HepG2 (cell line): Measurements from ENCODE around the gene ADGRE3. TPM values are rescaled to one million over a fixed set of nuclear protein-coding genes. Genes with fewer than 3 reads are reported as not detected.

Source experiments
- MTA3 ChIP-seq: sonication (generic); formaldehyde crosslinking; IDR thresholded peaks from 2 replicates; pipeline ENCODE4 v1.4.0; 2020; ENCODE audit warnings: missing genetic modification reagents
- PHF5A ChIP-seq: IDR thresholded peaks from one replicate; pipeline ENCODE4 v1.6.1; 2018; ENCODE audit warnings: low read depth, missing genetic modification reagents; ENCODE audit not compliant: unreplicated experiment
- SAFB2 ChIP-seq: sonication (generic); formaldehyde crosslinking; IDR thresholded peaks from 2 replicates; pipeline ENCODE4 v1.5.1; 2020; ENCODE audit warnings: missing genetic modification reagents, low read depth, mild to moderate bottlenecking, borderline replicate concordance
- SP5 ChIP-seq: IDR thresholded peaks from 2 replicates; pipeline ENCODE4 v1.6.1; 2016; ENCODE audit warnings: low read depth, borderline replicate concordance
- SPEN ChIP-seq: sonication (generic); formaldehyde crosslinking; IDR thresholded peaks from 2 replicates; pipeline ENCODE4 v1.5.1; 2020; ENCODE audit warnings: low read depth, mild to moderate bottlenecking, missing genetic modification reagents
- SRSF1 ChIP-seq: fragments of 200-400 bp; formaldehyde crosslinking; optimal IDR thresholded peaks from 2 replicates; pipeline ENCODE3; 2017; ENCODE audit warnings: mild to moderate bottlenecking, low read depth, low read length, moderate library complexity
- TP53 ChIP-seq: sonication (generic); formaldehyde crosslinking; conservative IDR thresholded peaks from 2 replicates; pipeline ENCODE4 v1.4.0; 2020; ENCODE audit warnings: missing genetic modification reagents
- ZBTB7B ChIP-seq: sonication (generic); formaldehyde crosslinking; IDR thresholded peaks from 2 replicates; pipeline ENCODE4 v1.4.0; 2020; ENCODE audit warnings: missing genetic modification reagents
- ZFP1 ChIP-seq: IDR thresholded peaks from 2 replicates; pipeline ENCODE4 v1.6.1; 2016
- ZMYM2 ChIP-seq: sonication (generic); formaldehyde crosslinking; IDR thresholded peaks from 2 replicates; pipeline ENCODE4 v1.8.0; 2022; ENCODE audit warnings: mild to moderate bottlenecking, missing genetic modification reagents
- ZNF263 ChIP-seq: sonication (generic); formaldehyde crosslinking; IDR thresholded peaks from 2 replicates; pipeline ENCODE4 v1.4.0; 2020; ENCODE audit warnings: missing genetic modification reagents
- ZNF274 ChIP-seq: sonication (generic); formaldehyde crosslinking; IDR thresholded peaks from 2 replicates; pipeline ENCODE4 v1.5.1; 2020; ENCODE audit warnings: mild to moderate bottlenecking, missing genetic modification reagents
- ZNF282 ChIP-seq: fragments of 450-650 bp; IDR thresholded peaks from 2 replicates; pipeline ENCODE4 v1.6.1; 2018; ENCODE audit not compliant: partially characterized antibody
- ZNF33A ChIP-seq: sonication (generic); formaldehyde crosslinking; IDR thresholded peaks from 2 replicates; pipeline ENCODE4 v1.5.1; 2020; ENCODE audit warnings: missing genetic modification reagents, mild to moderate bottlenecking, moderate library complexity, borderline replicate concordance
- ZNF550 ChIP-seq: sonication (generic); formaldehyde crosslinking; IDR thresholded peaks from 2 replicates; pipeline ENCODE4 v1.4.0; 2020; ENCODE audit warnings: mild to moderate bottlenecking, missing genetic modification reagents, borderline replicate concordance
- ZNF569 ChIP-seq: sonication (generic); formaldehyde crosslinking; IDR thresholded peaks from 2 replicates; pipeline ENCODE4 v1.5.0; 2020; ENCODE audit warnings: mild to moderate bottlenecking, missing genetic modification reagents, moderate library complexity, borderline replicate concordance
- ZNF792 ChIP-seq: IDR thresholded peaks from 2 replicates; pipeline ENCODE4 v1.6.1; 2016
- polyA plus RNA-seq, 8 experiments: library from polyadenylated mRNA; depleted of rRNA in 3 of 8; stranded (reverse) in 7 of 8; unstranded in 1 of 8; fragments of >200 nt; fragmentation: Illumina TruSeq in 4 of 8; extraction: Trizol in 4 of 8; gene quantifications; 2 replicates each; pipeline versions ENCODE4 v1.2.1 to v1.2.3, GENCODE V29; 2011 to 2016; ENCODE audit warnings: low read depth in 4 of 8, missing spikeins in 1 of 8, mixed read lengths in 1 of 8; ENCODE audit not compliant: insufficient read depth in 1 of 8
- total RNA-seq, 5 experiments: library from RNA; depleted of rRNA; stranded (reverse); fragments of >200 nt; fragmentation: Illumina TruSeq; extraction: Trizol; gene quantifications; 2 replicates each; pipeline ENCODE4 v1.2.3, GENCODE V29; 2016; ENCODE audit warnings: low read depth in 1 of 5
- TF ChIP-seq, protein P1 (sequence below): sonication (generic); formaldehyde crosslinking; IDR thresholded peaks from 2 replicates; pipeline ENCODE4 v1.4.0; 2020; ENCODE audit warnings: mild to moderate bottlenecking, missing genetic modification reagents
- TF ChIP-seq, protein P2 (sequence below): sonication (generic); formaldehyde crosslinking; IDR thresholded peaks from 2 replicates; pipeline ENCODE4 v1.4.0; 2020; ENCODE audit warnings: missing genetic modification reagents
- TF ChIP-seq, protein P3 (sequence below): IDR thresholded peaks from 2 replicates; pipeline ENCODE4 v1.6.1; 2018; ENCODE audit warnings: missing genetic modification reagents
- TF ChIP-seq, protein P4 (sequence below): sonication (generic); formaldehyde crosslinking; IDR thresholded peaks from 2 replicates; pipeline ENCODE4 v1.4.0; 2020; ENCODE audit warnings: missing genetic modification reagents, low read depth, mild to moderate bottlenecking, borderline replicate concordance
- TF ChIP-seq, protein P5 (sequence below): IDR thresholded peaks from 2 replicates; pipeline ENCODE4 v1.6.1; 2016; ENCODE audit warnings: missing genetic modification reagents, missing compliant biosample characterization

ADGRE3 gene
- total and polyA plus RNA-seq, 2 of the 13 experiments (the other 11 are each of a cell fraction or from before 2014, with no cell fraction given) = not detected

DNA sequence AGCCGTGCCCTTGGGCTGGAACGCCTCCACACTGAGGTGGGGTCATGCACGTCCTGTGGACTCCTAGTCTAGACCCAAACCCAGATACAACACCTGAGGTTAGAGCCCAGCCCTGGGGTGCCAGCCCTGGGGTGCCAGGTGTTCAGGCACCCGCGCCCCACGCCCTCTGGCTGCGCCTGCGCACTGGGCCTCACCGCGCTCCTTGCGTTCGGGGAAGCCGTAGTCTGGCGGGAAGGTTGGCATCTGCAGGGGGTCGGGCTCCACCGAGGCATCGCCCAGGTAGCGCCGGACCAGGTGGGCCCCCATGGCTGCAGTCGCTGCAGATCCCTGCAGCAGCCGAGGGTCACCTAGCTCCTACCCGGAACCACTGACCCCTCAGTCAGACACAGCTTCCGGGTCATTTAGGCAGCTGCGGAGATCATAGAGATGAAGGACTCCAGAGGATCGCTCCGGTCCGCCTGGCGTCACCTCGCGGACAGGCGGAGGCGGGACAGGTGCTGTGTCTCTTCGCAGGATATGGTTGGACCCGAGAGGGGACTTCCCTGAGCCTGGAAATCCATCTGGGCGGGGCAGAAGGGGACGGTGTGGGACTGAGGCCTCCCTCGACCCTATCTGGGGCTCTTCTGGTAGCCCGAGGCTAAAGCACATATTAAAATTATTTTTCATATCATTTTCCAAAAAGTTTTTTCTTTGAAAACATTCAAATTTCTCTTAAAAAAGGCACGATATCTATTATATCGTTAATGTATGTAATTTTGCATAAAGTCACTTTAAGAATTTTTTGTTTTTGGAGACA lies 102.8 kb downstream of the ADGRE3 start, which contains the start of gene NDUFB7 (continued):
- TF ChIP-seq ZNF550 (0 out of 2 replicates have a peak, but pooled peaks have one; percentile 41), SAFB2 (CRISPR knock-in tag) (peak; percentile 69; the same call in 1 of the 2 replicates), ZFP1 (CRISPR knock-in tag) (0 out of 2 replicates have a peak, but pooled peaks have one; percentile 31), SPEN (CRISPR knock-in tag) (peak; percentile 94), ZNF33A (CRISPR knock-in tag) (no peak), PHF5A (peak; percentile 49), SRSF1 (no peak), ZNF792 (peak; percentile 67; the same call in 1 of the 2 replicates), ZMYM2 (CRISPR knock-in tag) (no peak), ZNF263 (CRISPR knock-in tag) (0 out of 2 replicates have a peak, but pooled peaks have one; percentile 12), ZNF282 (no peak), TP53 (CRISPR knock-in tag) (peak; percentile 73), SP5 (CRISPR knock-in tag) (peak; percentile 55), ZNF569 (no peak), ZBTB7B (CRISPR knock-in tag) (peak; percentile 50; the same call in 1 of the 2 replicates), MTA3 (no peak), ZNF274 (peak; percentile 95)
- TF ChIP-seq, protein P1, sequence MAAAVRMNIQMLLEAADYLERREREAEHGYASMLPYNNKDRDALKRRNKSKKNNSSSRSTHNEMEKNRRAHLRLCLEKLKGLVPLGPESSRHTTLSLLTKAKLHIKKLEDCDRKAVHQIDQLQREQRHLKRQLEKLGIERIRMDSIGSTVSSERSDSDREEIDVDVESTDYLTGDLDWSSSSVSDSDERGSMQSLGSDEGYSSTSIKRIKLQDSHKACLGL (CRISPR knock-in tag) = peak; percentile 89; the same call in 1 of the 2 replicates
- TF ChIP-seq, protein P2, sequence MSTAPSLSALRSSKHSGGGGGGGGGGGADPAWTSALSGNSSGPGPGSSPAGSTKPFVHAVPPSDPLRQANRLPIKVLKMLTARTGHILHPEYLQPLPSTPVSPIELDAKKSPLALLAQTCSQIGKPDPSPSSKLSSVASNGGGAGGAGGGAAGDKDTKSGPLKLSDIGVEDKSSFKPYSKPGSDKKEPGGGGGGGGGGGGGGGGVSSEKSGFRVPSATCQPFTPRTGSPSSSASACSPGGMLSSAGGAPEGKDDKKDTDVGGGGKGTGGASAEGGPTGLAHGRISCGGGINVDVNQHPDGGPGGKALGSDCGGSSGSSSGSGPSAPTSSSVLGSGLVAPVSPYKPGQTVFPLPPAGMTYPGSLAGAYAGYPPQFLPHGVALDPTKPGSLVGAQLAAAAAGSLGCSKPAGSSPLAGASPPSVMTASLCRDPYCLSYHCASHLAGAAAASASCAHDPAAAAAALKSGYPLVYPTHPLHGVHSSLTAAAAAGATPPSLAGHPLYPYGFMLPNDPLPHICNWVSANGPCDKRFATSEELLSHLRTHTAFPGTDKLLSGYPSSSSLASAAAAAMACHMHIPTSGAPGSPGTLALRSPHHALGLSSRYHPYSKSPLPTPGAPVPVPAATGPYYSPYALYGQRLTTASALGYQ (CRISPR knock-in tag) = 0 out of 2 replicates have a peak, but pooled peaks have one; percentile 59
- TF ChIP-seq, protein P3, sequence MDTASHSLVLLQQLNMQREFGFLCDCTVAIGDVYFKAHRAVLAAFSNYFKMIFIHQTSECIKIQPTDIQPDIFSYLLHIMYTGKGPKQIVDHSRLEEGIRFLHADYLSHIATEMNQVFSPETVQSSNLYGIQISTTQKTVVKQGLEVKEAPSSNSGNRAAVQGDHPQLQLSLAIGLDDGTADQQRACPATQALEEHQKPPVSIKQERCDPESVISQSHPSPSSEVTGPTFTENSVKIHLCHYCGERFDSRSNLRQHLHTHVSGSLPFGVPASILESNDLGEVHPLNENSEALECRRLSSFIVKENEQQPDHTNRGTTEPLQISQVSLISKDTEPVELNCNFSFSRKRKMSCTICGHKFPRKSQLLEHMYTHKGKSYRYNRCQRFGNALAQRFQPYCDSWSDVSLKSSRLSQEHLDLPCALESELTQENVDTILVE (CRISPR knock-in tag) = peak; percentile 93
- TF ChIP-seq, protein P4, sequence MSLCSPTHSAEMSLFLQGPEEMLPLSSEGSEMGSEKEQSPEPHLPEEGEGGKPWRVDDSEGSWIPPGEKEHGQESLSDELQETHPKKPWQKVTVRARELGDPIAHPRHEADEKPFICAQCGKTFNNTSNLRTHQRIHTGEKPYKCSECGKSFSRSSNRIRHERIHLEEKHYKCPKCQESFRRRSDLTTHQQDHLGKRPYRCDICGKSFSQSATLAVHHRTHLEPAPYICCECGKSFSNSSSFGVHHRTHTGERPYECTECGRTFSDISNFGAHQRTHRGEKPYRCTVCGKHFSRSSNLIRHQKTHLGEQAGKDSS (CRISPR knock-in tag) = 0 out of 2 replicates have a peak, but pooled peaks have one; percentile 79
- TF ChIP-seq, protein P5, sequence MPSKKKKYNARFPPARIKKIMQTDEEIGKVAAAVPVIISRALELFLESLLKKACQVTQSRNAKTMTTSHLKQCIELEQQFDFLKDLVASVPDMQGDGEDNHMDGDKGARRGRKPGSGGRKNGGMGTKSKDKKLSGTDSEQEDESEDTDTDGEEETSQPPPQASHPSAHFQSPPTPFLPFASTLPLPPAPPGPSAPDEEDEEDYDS (CRISPR knock-in tag) = peak; percentile 83
